K562 (cell line): ENCODE measurements around the gene WDFY2. TPM values are rescaled to one million over a fixed set of nuclear protein-coding genes. Genes with fewer than 3 reads are reported as not detected.
A peak's percentile ranks its signal among the peaks of the same experiment; 100 is the strongest.

ENCODE experiments used
- ATAC-seq: fragments of 200-7000 bp; cut with Tn5 transposase; 3 replicates; pipeline ENCODE4 v1.9.1; 2020; ENCODE audit warnings: moderate library complexity
- BruUV-seq: library from RNA; stranded (reverse); fragments of 400-500 nt; replicated peaks from 2 replicates; lab custom pipeline; 2021; lab: Mats Ljungman, UMichigan
- CTCF ChIA-PET: fragments of 300-600 bp; formaldehyde crosslinking; extraction: SDS; loops from one replicate; lab custom pipeline; 2021; ENCODE audit warnings: low intra/inter-chr PET ratio; lab: Yijun Ruan, JAX
- POLR2A ChIA-PET: fragments of 300-600, 350-650 bp; sonication (Branson Sonifier 250); formaldehyde crosslinking; extraction: SDS; loops from one replicate; lab custom pipeline; 2021; ENCODE audit warnings: antibody characterized with exemption, inconsistent platforms; lab: Yijun Ruan, JAX
- DNase-seq, 4 experiments: peaks; one replicate each; pipeline versions ENCODE4 v3.0.0 to v3.0.0-alpha.2; 2011 to 2018; ENCODE audit warnings: low spot score in 3 of 4, mixed read lengths in 3 of 4; ENCODE audit errors: extremely low read depth in 1 of 4
- FAIRE-seq: peaks from 2 replicates; lab custom pipeline; 2011; peaks lifted over from hg19 to GRCh38; lab: Jason Lieb, UNC
- H2AFZ ChIP-seq: 2 replicates; pipeline ENCODE4 v1.6.0; 2011; ENCODE audit warnings: low read depth, low read length, control low read depth, inconsistent platforms
- H3K27ac ChIP-seq: fragments of 200-600 bp; 3 replicates; pipeline ENCODE4 v1.8.0; 2011; ENCODE audit warnings: low read depth, mild to moderate bottlenecking, control low read depth, inconsistent platforms, low read length, moderate library complexity, mixed read lengths; ENCODE audit errors: extremely low read depth
- H3K27me3 ChIP-seq, 2 experiments: fragments of 300-600 bp in 1 of 2; 2 replicates in 1 of 2; 3 replicates in 1 of 2; pipeline versions ENCODE4 v1.6.0 to v1.8.0; 2011; ENCODE audit warnings: inconsistent platforms in 2 of 2, low read length in 2 of 2, mild to moderate bottlenecking in 1 of 2, mixed read lengths in 1 of 2, moderate library complexity in 1 of 2; ENCODE audit not compliant: control insufficient read depth in 2 of 2, insufficient read depth in 2 of 2
- H3K36me3 ChIP-seq: fragments of 300-600 bp; 3 replicates; pipeline ENCODE4 v1.8.0; 2011; ENCODE audit warnings: mild to moderate bottlenecking, low read length, inconsistent platforms; ENCODE audit not compliant: control insufficient read depth, insufficient read depth
- H3K4me1 ChIP-seq, 2 experiments: fragments of 200-600 bp in 1 of 2; replicated peaks in 1 of 2; 2 replicates in 1 of 2; 3 replicates in 1 of 2; pipeline versions ENCODE4 v1.5.1 to v1.8.0; 2011; ENCODE audit warnings: inconsistent platforms in 2 of 2, low read length in 2 of 2, mild to moderate bottlenecking in 1 of 2, mixed read lengths in 1 of 2, moderate library complexity in 1 of 2; ENCODE audit not compliant: control insufficient read depth in 2 of 2, insufficient read depth in 2 of 2
- H3K4me2 ChIP-seq: 2 replicates; pipeline ENCODE4 v1.6.1; 2011; ENCODE audit warnings: low read length, control low read depth, inconsistent platforms, mixed read lengths; ENCODE audit not compliant: insufficient read depth
- H3K4me3 ChIP-seq: fragments of 200-600 bp; sonication (generic), shearing (Covaris generic); 2 replicates; pipeline ENCODE4 v1.5.1; 2016; ENCODE audit warnings: control low read depth, inconsistent platforms
- H3K79me2 ChIP-seq: fragments of 200-600 bp; 3 replicates; pipeline ENCODE4 v1.8.0; 2011; ENCODE audit warnings: low read length, inconsistent platforms; ENCODE audit not compliant: control insufficient read depth, insufficient read depth
- H3K9ac ChIP-seq, 2 experiments: 2 replicates each; pipeline versions ENCODE4 v1.6.0 to v1.6.1; 2011; ENCODE audit warnings: low read depth in 2 of 2, low read length in 2 of 2, control low read depth in 1 of 2, inconsistent platforms in 1 of 2, mild to moderate bottlenecking in 1 of 2, mixed read lengths in 1 of 2; ENCODE audit not compliant: insufficient read depth in 1 of 2
- H3K9me1 ChIP-seq: one replicate; pipeline ENCODE4 v1.6.0; 2011; ENCODE audit warnings: inconsistent platforms, mild to moderate bottlenecking, low read length, moderate library complexity; ENCODE audit not compliant: control insufficient read depth, insufficient read depth
- H3K9me3 ChIP-seq: replicated peaks from 2 replicates; pipeline ENCODE4 v1.5.1; 2011; ENCODE audit warnings: low read depth, low read length, inconsistent platforms; ENCODE audit not compliant: control insufficient read depth, insufficient read depth
- H4K20me1 ChIP-seq: replicated peaks from 2 replicates; pipeline ENCODE4 v1.6.1; 2011; ENCODE audit warnings: low read length, inconsistent platforms, mixed read lengths; ENCODE audit not compliant: control insufficient read depth, insufficient read depth
- ATF6 ChIP-seq: sonication (generic); formaldehyde crosslinking; IDR thresholded peaks from 2 replicates; pipeline ENCODE4 v1.4.0; 2020; ENCODE audit warnings: mild to moderate bottlenecking, missing genetic modification reagents
- CBFA2T2 ChIP-seq: fragments of 450-650 bp; conservative IDR thresholded peaks from 2 replicates; pipeline ENCODE4 v1.6.1; 2017; ENCODE audit warnings: mild to moderate bottlenecking
- NR2F6 ChIP-seq: fragments of 450-650 bp; formaldehyde crosslinking; IDR thresholded peaks from 2 replicates; pipeline ENCODE4 v1.4.0; 2020; ENCODE audit warnings: mild to moderate bottlenecking
- PHF20 ChIP-seq: fragments of 450-650 bp; IDR thresholded peaks from 2 replicates; pipeline ENCODE4 v1.6.1; 2018; ENCODE audit not compliant: partially characterized antibody
- SMAD4 ChIP-seq: fragments of 250-450 bp; sonication (Bioruptor Pico); conservative IDR thresholded peaks from 2 replicates; pipeline ENCODE4 v1.8.0; 2021; ENCODE audit warnings: inconsistent platforms, mild to moderate bottlenecking, moderate library complexity
- ZZZ3 ChIP-seq: fragments of 450-650 bp; IDR thresholded peaks from 2 replicates; pipeline ENCODE4 v1.6.1; 2016; ENCODE audit warnings: antibody characterized with exemption, mild to moderate bottlenecking, moderate library complexity
- WGBS: fragments of 100-300 bp; shearing (Covaris generic); methylation state at CpG from one replicate; pipeline ENCODE4 v1.1.6; 2016; ENCODE audit warnings: low coverage, mixed read lengths; ENCODE audit not compliant: insufficient coverage; ENCODE audit errors: missing lambda C conversion rate; 5-methylcytosine and 5-hydroxymethylcytosine counted together
- in situ Hi-C: fragments of 300-500 bp; cut with MboI; formaldehyde crosslinking; loops from 4 replicates; pipeline ENCODE4 v1.15.0; 2018; ENCODE audit warnings: inconsistent platforms, mixed read lengths
- intact Hi-C: fragments of 100-400 bp; cut with micrococcal nuclease; formaldehyde crosslinking; loops from 2 replicates; pipeline ENCODE4 v1.14.2; 2022
- polyA plus RNA-seq, 8 experiments: library from polyadenylated mRNA; depleted of rRNA in 4 of 8; stranded (reverse) in 5 of 8; unstranded in 3 of 8; fragments of >200 nt; fragmentation: Nextera tagmentation in 2 of 8; fragmentation: Illumina TruSeq in 1 of 8; extraction: Ambion mirVana in 2 of 8; extraction: Trizol in 1 of 8; gene quantifications; 2 replicates each; pipeline versions ENCODE4 v1.2.1 to v1.2.3, GENCODE V29; 2011 to 2014; ENCODE audit warnings: inconsistent platforms in 1 of 8, missing spikeins in 1 of 8
- total RNA-seq, 7 experiments: library from RNA; depleted of rRNA in 6 of 7; stranded (reverse); fragments of >200 nt in 6 of 7; fragmentation: Illumina TruSeq in 2 of 7; extraction: Trizol in 2 of 7; gene quantifications; 2 replicates each; pipeline versions ENCODE4 v1.2.1 to v1.2.3, GENCODE V29; 2011 to 2021; ENCODE audit warnings: low replicate concordance in 1 of 7
- TF ChIP-seq, protein P1 (sequence below), 3 experiments: fragments of 200-800 bp in 1 of 3; fragments of 250-450 bp in 1 of 3; fragments of 450-650 bp in 1 of 3; sonication (Bioruptor Pico) in 1 of 3; sonication (Bioruptor generic) in 1 of 3; formaldehyde crosslinking in 1 of 3; IDR thresholded peaks; 2 replicates each; pipeline versions ENCODE4 v1.6.1 to v1.8.0; 2016 to 2022; ENCODE audit warnings: mild to moderate bottlenecking in 2 of 3, missing genetic modification characterization in 2 of 3, missing compliant biosample characterization in 1 of 3, moderate library complexity in 1 of 3
- TF ChIP-seq, protein P2 (sequence below): sonication (generic); formaldehyde crosslinking; IDR thresholded peaks from 2 replicates; pipeline ENCODE4 v1.8.0; 2022; ENCODE audit warnings: missing genetic modification reagents, mild to moderate bottlenecking, moderate library complexity, borderline replicate concordance
- TF ChIP-seq, protein P3 (sequence below): sonication (generic); formaldehyde crosslinking; IDR thresholded peaks from 2 replicates; pipeline ENCODE4 v1.8.0; 2022; ENCODE audit warnings: mild to moderate bottlenecking, missing genetic modification reagents

WDFY2 gene
- total and polyA plus RNA-seq, 9 of the 15 experiments (the other 6 are each of a cell fraction or from before 2014, with no cell fraction given): 0.66 to 6.4 (median 4.4) TPM

DNA sequence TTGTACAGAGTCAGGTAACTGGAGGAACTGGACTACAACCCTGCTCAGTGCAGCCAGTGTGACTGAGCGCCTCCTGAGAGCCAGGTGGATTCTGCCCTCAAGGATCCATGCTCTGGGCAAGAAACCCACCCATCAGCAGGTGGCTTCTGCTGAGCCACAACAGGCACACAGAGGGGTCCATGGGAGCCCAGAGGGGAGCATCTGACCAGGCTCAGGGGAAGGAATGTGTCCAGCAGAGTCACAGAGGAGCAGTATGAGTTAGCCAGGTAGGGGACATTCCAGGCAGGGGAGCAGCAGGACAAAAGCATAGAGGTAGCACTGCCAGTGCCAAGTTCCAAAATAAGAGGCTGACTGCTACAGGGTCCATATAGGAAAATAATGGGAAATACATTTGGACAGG is 199.8 kb downstream of the WDFY2 start:
- no peak for FAIRE-seq
- ChIA-PET POLR2A (no interaction called here), CTCF (no interaction called here)
- Histone ChIP-seq H3K9me3 (no peaks in the 10 kb centered on the region), H3K4me2 (no peak overlapping the region), H3K27me3 (0 out of 5 replicates have a peak, but pooled peaks cover 0 to 4% of the 10 kb centered on the region in 2 experiments), H2AFZ (no peak overlapping the region), H3K27ac (no peak overlapping the region), H3K9ac (peak overlapping the region in 1 of 2 experiments; percentile 26; a peak in 1 of 4 replicates), H3K4me1 (peaks cover 5 to 12% of the 10 kb centered on the region in 2 experiments; a peak in 4 of 5 replicates), H3K36me3 (no peaks in the 10 kb centered on the region), H4K20me1 (no peaks in the 10 kb centered on the region), H3K4me3 (no peak overlapping the region), H3K9me1 (no peaks in the 10 kb centered on the region), H3K79me2 (no peaks in the 10 kb centered on the region)
- intact Hi-C loops: no loop called here
- TF ChIP-seq ZZZ3 (no peak), NR2F6 (CRISPR knock-in tag) (no peak), CBFA2T2 (no peak), ATF6 (CRISPR knock-in tag) (no peak), PHF20 (no peak), SMAD4 (CRISPR knock-in tag) (no peak)
- TF ChIP-seq, protein P1, sequence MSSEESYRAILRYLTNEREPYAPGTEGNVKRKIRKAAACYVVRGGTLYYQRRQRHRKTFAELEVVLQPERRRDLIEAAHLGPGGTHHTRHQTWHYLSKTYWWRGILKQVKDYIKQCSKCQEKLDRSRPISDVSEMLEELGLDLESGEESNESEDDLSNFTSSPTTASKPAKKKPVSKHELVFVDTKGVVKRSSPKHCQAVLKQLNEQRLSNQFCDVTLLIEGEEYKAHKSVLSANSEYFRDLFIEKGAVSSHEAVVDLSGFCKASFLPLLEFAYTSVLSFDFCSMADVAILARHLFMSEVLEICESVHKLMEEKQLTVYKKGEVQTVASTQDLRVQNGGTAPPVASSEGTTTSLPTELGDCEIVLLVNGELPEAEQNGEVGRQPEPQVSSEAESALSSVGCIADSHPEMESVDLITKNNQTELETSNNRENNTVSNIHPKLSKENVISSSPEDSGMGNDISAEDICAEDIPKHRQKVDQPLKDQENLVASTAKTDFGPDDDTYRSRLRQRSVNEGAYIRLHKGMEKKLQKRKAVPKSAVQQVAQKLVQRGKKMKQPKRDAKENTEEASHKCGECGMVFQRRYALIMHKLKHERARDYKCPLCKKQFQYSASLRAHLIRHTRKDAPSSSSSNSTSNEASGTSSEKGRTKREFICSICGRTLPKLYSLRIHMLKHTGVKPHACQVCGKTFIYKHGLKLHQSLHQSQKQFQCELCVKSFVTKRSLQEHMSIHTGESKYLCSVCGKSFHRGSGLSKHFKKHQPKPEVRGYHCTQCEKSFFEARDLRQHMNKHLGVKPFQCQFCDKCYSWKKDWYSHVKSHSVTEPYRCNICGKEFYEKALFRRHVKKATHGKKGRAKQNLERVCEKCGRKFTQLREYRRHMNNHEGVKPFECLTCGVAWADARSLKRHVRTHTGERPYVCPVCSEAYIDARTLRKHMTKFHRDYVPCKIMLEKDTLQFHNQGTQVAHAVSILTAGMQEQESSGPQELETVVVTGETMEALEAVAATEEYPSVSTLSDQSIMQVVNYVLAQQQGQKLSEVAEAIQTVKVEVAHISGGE (CRISPR knock-in tag; IDR thresholded peaks at IDR 0.05): no peak
- TF ChIP-seq, protein P2, sequence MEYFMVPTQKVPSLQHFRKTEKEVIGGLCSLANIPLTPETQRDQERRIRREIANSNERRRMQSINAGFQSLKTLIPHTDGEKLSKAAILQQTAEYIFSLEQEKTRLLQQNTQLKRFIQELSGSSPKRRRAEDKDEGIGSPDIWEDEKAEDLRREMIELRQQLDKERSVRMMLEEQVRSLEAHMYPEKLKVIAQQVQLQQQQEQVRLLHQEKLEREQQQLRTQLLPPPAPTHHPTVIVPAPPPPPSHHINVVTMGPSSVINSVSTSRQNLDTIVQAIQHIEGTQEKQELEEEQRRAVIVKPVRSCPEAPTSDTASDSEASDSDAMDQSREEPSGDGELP (CRISPR knock-in tag): no peak
- TF ChIP-seq, protein P3, sequence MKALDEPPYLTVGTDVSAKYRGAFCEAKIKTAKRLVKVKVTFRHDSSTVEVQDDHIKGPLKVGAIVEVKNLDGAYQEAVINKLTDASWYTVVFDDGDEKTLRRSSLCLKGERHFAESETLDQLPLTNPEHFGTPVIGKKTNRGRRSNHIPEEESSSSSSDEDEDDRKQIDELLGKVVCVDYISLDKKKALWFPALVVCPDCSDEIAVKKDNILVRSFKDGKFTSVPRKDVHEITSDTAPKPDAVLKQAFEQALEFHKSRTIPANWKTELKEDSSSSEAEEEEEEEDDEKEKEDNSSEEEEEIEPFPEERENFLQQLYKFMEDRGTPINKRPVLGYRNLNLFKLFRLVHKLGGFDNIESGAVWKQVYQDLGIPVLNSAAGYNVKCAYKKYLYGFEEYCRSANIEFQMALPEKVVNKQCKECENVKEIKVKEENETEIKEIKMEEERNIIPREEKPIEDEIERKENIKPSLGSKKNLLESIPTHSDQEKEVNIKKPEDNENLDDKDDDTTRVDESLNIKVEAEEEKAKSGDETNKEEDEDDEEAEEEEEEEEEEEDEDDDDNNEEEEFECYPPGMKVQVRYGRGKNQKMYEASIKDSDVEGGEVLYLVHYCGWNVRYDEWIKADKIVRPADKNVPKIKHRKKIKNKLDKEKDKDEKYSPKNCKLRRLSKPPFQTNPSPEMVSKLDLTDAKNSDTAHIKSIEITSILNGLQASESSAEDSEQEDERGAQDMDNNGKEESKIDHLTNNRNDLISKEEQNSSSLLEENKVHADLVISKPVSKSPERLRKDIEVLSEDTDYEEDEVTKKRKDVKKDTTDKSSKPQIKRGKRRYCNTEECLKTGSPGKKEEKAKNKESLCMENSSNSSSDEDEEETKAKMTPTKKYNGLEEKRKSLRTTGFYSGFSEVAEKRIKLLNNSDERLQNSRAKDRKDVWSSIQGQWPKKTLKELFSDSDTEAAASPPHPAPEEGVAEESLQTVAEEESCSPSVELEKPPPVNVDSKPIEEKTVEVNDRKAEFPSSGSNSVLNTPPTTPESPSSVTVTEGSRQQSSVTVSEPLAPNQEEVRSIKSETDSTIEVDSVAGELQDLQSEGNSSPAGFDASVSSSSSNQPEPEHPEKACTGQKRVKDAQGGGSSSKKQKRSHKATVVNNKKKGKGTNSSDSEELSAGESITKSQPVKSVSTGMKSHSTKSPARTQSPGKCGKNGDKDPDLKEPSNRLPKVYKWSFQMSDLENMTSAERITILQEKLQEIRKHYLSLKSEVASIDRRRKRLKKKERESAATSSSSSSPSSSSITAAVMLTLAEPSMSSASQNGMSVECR (CRISPR knock-in tag): no peak
- no TSS peak for BruUV-seq
- DNase-seq: no peak
- in situ Hi-C loops: no loop called here
- 38% methylated on average over 1 of the region's 1 CpG for WGBS
- no peak for ATAC-seq
